ENCODE measurements around the gene DBX1. TPM values are rescaled to one million over a fixed set of nuclear protein-coding genes. Genes with fewer than 3 reads are reported as not detected.

The DBX1 gene
- total RNA-seq, 1 donor from 2014 or later = not detected

GRCh38 chr11:20177136-20177535 lies 16.9 kb upstream of the DBX1 start:
- H3K36me3 ChIP-seq (ENCODE audit: insufficient read depth, low read length) = no peaks in the 10 kb centered on the region
- DNase-seq (ENCODE audit: low read depth) (no peak), FAIRE-seq (no peak)
- no peak overlapping the region for H3K4me2 ChIP-seq (ENCODE audit: low read length)
- Mint-ChIP-seq H3K36me3 (ENCODE audit: low read depth, unreplicated experiment) (no peaks in the 10 kb centered on the region), H3K9me3 (ENCODE audit: unreplicated experiment) (peaks cover 5% of the 10 kb centered on the region), H3K27ac (ENCODE audit: unreplicated experiment) (no peak overlapping the region), H3K27me3 (ENCODE audit: low read depth, unreplicated experiment) (peaks cover 42% of the 10 kb centered on the region), H3K4me3 (ENCODE audit: unreplicated experiment) (no peak overlapping the region), H3K4me1 (ENCODE audit: low read depth, unreplicated experiment) (no peaks in the 10 kb centered on the region)
- no peak overlapping the region for H3K4me3 ChIP-seq (ENCODE audit: insufficient read depth, low read depth, low read length)
- no peaks in the 10 kb centered on the region for H3K9me3 ChIP-seq (ENCODE audit: insufficient read depth, low read depth, low read length)
- peaks cover 27% of the 10 kb centered on the region for H3K27me3 ChIP-seq (ENCODE audit: insufficient read depth, low read length)
- H3K79me2 ChIP-seq (ENCODE audit: insufficient read depth, low read length) = no peaks in the 10 kb centered on the region
- H4K20me1 ChIP-seq (ENCODE audit: insufficient read depth, low read length) = no peaks in the 10 kb centered on the region
- no peaks in the 10 kb centered on the region for H3K4me1 ChIP-seq (ENCODE audit: insufficient read depth, low read length)
- TF ChIP-seq EZH2 (IDR thresholded peaks at IDR 0.05; ENCODE audit: insufficient read depth, low read length) (no peak), CTCF (IDR thresholded peaks at IDR 0.05; ENCODE audit: insufficient read depth, low read depth, low read length) (no peak)
- H2AFZ ChIP-seq (ENCODE audit: low read depth, low read length) = no peak overlapping the region
- no peak overlapping the region for H3K27ac ChIP-seq (ENCODE audit: low read depth, low read length)
- no peak overlapping the region for H3K9ac ChIP-seq (ENCODE audit: low read length)

- no peaks in the 10 kb centered on the region for H3K4me1 ChIP-seq (ENCODE audit: insufficient read depth, low read length)
- H3K36me3 ChIP-seq (ENCODE audit: insufficient read depth, low read length) = no peaks in the 10 kb centered on the region
- no peak for FAIRE-seq
- TF ChIP-seq CTCF (IDR thresholded peaks at IDR 0.05; ENCODE audit: insufficient read depth, low read depth, low read length) = no peak
- TF ChIP-seq EZH2 (IDR thresholded peaks at IDR 0.05; ENCODE audit: insufficient read depth, low read length) = no peak
- H4K20me1 ChIP-seq (ENCODE audit: insufficient read depth, low read length) = no peaks in the 10 kb centered on the region
- H3K9me3 ChIP-seq (ENCODE audit: insufficient read depth, low read depth, low read length) = peaks cover 3% of the 10 kb centered on the region
- no peak overlapping the region for H3K4me2 ChIP-seq (ENCODE audit: low read length)
- no peak overlapping the region for H3K4me3 ChIP-seq (ENCODE audit: insufficient read depth, low read depth, low read length)
- Mint-ChIP-seq H3K36me3 (ENCODE audit: low read depth, unreplicated experiment) (no peaks in the 10 kb centered on the region), H3K27ac (ENCODE audit: unreplicated experiment) (no peak overlapping the region), H3K4me1 (ENCODE audit: low read depth, unreplicated experiment) (no peaks in the 10 kb centered on the region), H3K4me3 (ENCODE audit: unreplicated experiment) (no peak overlapping the region), H3K9me3 (ENCODE audit: unreplicated experiment) (peaks cover 6% of the 10 kb centered on the region), H3K27me3 (ENCODE audit: low read depth, unreplicated experiment) (peaks cover 47% of the 10 kb centered on the region)
- H2AFZ ChIP-seq (ENCODE audit: low read depth, low read length) = no peak overlapping the region
- DNase-seq (ENCODE audit: low read depth) = no peak
- peaks cover 31% of the 10 kb centered on the region for H3K27me3 ChIP-seq (ENCODE audit: insufficient read depth, low read length)
- H3K79me2 ChIP-seq (ENCODE audit: insufficient read depth, low read length) = no peaks in the 10 kb centered on the region
- H3K9ac ChIP-seq (ENCODE audit: low read length) = no peak overlapping the region
- no peak overlapping the region for H3K27ac ChIP-seq (ENCODE audit: low read depth, low read length)
Observed at GRCh38 chr11:20172721-20173447, 12.6 kb upstream of the DBX1 start.
